IPS-11a (cell line): Measurements from ENCODE around the gene KRT83.
"Not testable (repeated sequence)": the region's sequence is repeated elsewhere in the genome, so short reads cannot be mapped to it uniquely, and the experiment has no call there.

ENCODE experiments used
- H3K4me3 ChIP-seq: one replicate; pipeline ENCODE4 v1.5.1; 2013; ENCODE audit warnings: low read depth, low read length, control low read depth

Gene KRT83

GRCh38 chr12:52287816-52288805, 33.1 kb downstream of the KRT83 start:
- not testable (repeated sequence) for H3K4me3 ChIP-seq

- not testable (repeated sequence) for H3K4me3 ChIP-seq
Measured at GRCh38 chr12:52286857-52287785, 34.1 kb downstream of the KRT83 start.

GRCh38 chr12:52285851-52286530, 35.2 kb downstream of the KRT83 start:
- no peak overlapping the region for H3K4me3 ChIP-seq

GRCh38 chr12:52285172-52285745, 35.9 kb downstream of the KRT83 start:
- H3K4me3 ChIP-seq = no peak overlapping the region

- no peak overlapping the region for H3K4me3 ChIP-seq
Measured at GRCh38 chr12:52284562-52285171, 36.5 kb downstream of the KRT83 start.

- H3K4me3 ChIP-seq = no peak overlapping the region
Measured at GRCh38 chr12:52280796-52281560, 40.2 kb downstream of the KRT83 start.

- H3K4me3 ChIP-seq = no peak overlapping the region
Measured at GRCh38 chr12:52280319-52280795, 40.8 kb downstream of the KRT83 start.

GRCh38 chr12:52279422-52280318, 41.5 kb downstream of the KRT83 start:
- no peak overlapping the region for H3K4me3 ChIP-seq

GRCh38 chr12:52278575-52279421, 42.4 kb downstream of the KRT83 start:
- H3K4me3 ChIP-seq = peak overlapping the region; percentile 6

GRCh38 chr12:52277486-52278245, 43.5 kb downstream of the KRT83 start:
- no peak overlapping the region for H3K4me3 ChIP-seq

GRCh38 chr12:52275686-52276085, 45.5 kb downstream of the KRT83 start:
- no peak overlapping the region for H3K4me3 ChIP-seq

- H3K4me3 ChIP-seq = no peak within 1 kb of the TSS
Measured at GRCh38 chr12:52274521-52275120, 46.6 kb downstream of the KRT83 start, which contains the start of gene KRT86. Gene KRT86, plus strand, starts transcription at chr12:52274645. Its CDS starts 27,272 bp downstream, at chr12:52301917.

- no peak overlapping the region for H3K4me3 ChIP-seq
Measured at GRCh38 chr12:52271158-52271557, 50.0 kb downstream of the KRT83 start.

- H3K4me3 ChIP-seq = no peak overlapping the region
Measured at GRCh38 chr12:52270541-52271070, 50.6 kb downstream of the KRT83 start.

- no peak overlapping the region for H3K4me3 ChIP-seq
Measured at GRCh38 chr12:52268212-52268611, 53.0 kb downstream of the KRT83 start.

- no peak overlapping the region for H3K4me3 ChIP-seq
Measured at GRCh38 chr12:52267699-52268098, 53.5 kb downstream of the KRT83 start.
